Mammary epithelial cell (primary cell): Measurements from ENCODE around the gene GARIN5A.

Source experiments
- EZH2 ChIP-seq: IDR thresholded peaks from 2 replicates; pipeline ENCODE4 v1.6.1; 2012; ENCODE audit warnings: low read length, inconsistent platforms, borderline replicate concordance
- TF ChIP-seq, protein P1 (sequence below), 2 donors: IDR thresholded peaks in 1 of 2; conservative IDR thresholded peaks in 1 of 2; 2 replicates each; pipeline ENCODE4 v1.5.1; 2011 to 2012; ENCODE audit warnings: inconsistent platforms in 2 of 2, low read length in 2 of 2, mild to moderate bottlenecking in 2 of 2, control low read depth in 1 of 2, low read depth in 1 of 2; ENCODE audit not compliant: insufficient read depth in 1 of 2; ENCODE audit errors: extremely low read depth in 1 of 2

DNA sequence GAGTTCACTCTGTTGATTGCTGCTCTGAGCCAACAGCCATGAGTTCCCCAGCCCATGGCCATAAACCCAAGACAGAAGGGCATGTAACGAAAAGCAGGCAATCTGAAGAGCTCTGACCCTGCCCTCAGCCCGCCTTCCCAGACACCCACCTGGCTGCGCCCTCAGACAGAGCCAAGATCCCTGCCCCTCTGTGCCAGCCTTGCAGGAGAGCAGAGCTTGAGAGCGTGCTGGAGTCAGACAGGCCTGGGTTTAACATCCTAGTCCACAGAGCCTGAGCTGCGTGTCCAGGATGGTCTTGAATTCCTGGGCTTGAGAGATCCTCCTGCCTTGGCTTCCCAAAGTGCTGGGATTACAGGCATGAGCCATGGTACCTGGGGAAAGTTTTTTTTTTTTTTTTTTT, 19.3 kb downstream of the GARIN5A start:
- TF ChIP-seq, protein P1, sequence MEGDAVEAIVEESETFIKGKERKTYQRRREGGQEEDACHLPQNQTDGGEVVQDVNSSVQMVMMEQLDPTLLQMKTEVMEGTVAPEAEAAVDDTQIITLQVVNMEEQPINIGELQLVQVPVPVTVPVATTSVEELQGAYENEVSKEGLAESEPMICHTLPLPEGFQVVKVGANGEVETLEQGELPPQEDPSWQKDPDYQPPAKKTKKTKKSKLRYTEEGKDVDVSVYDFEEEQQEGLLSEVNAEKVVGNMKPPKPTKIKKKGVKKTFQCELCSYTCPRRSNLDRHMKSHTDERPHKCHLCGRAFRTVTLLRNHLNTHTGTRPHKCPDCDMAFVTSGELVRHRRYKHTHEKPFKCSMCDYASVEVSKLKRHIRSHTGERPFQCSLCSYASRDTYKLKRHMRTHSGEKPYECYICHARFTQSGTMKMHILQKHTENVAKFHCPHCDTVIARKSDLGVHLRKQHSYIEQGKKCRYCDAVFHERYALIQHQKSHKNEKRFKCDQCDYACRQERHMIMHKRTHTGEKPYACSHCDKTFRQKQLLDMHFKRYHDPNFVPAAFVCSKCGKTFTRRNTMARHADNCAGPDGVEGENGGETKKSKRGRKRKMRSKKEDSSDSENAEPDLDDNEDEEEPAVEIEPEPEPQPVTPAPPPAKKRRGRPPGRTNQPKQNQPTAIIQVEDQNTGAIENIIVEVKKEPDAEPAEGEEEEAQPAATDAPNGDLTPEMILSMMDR (conservative IDR thresholded peaks at IDR 0.05 in 1 of 2, IDR thresholded peaks at IDR 0.05 in 1 of 2; ENCODE audit: extremely low read depth in 1 of 2, insufficient read depth in 1 of 2, low read depth in 1 of 2, low read length in 2 of 2): no peak
- no peak for TF ChIP-seq EZH2
